Measurements from ENCODE around the gene RFT1.

Gene RFT1

GRCh38 chr3:53147903-53148400, 17.7 kb upstream of the RFT1 start:
- FAIRE-seq = no peak

- no peak for FAIRE-seq
Measured at GRCh38 chr3:53147151-53147902, 17.1 kb upstream of the RFT1 start.

GRCh38 chr3:53146319-53146891, 16.2 kb upstream of the RFT1 start:
- FAIRE-seq = no peak

GRCh38 chr3:53145713-53146080, 15.5 kb upstream of the RFT1 start:
- no peak for FAIRE-seq

GRCh38 chr3:53144862-53145712, 14.9 kb upstream of the RFT1 start:
- no peak for FAIRE-seq

GRCh38 chr3:53144446-53144845, 14.2 kb upstream of the RFT1 start:
- no peak for FAIRE-seq

- no peak for FAIRE-seq
Measured at GRCh38 chr3:53142986-53143385, 12.8 kb upstream of the RFT1 start.

GRCh38 chr3:53140847-53141845, 10.9 kb upstream of the RFT1 start:
- no peak for FAIRE-seq

- FAIRE-seq = no peak
Measured at GRCh38 chr3:53139906-53140846, 9.9 kb upstream of the RFT1 start.

- no peak for FAIRE-seq
Measured at GRCh38 chr3:53137835-53138446, 7.7 kb upstream of the RFT1 start.

- FAIRE-seq = no peak
Measured at GRCh38 chr3:53137221-53137620, 7.0 kb upstream of the RFT1 start.

GRCh38 chr3:53134631-53135232, 4.5 kb upstream of the RFT1 start:
- no peak for FAIRE-seq

GRCh38 chr3:53132347-53132746, 2.1 kb upstream of the RFT1 start:
- FAIRE-seq = no peak

GRCh38 chr3:53131096-53131495, 861 bp upstream of the RFT1 start:
- no peak for FAIRE-seq

GRCh38 chr3:53129344-53129743, 891 bp downstream of the RFT1 start:
- no peak for FAIRE-seq

GRCh38 chr3:53126601-53127000, 3.6 kb downstream of the RFT1 start:
- no peak for FAIRE-seq

GRCh38 chr3:53123953-53124352, 6.3 kb downstream of the RFT1 start:
- no peak for FAIRE-seq

- no peak for FAIRE-seq
Measured at GRCh38 chr3:53123510-53123909, 6.7 kb downstream of the RFT1 start.

GRCh38 chr3:53122933-53123305, 7.3 kb downstream of the RFT1 start:
- no peak for FAIRE-seq

- no peak for FAIRE-seq
Measured at GRCh38 chr3:53122255-53122932, 7.8 kb downstream of the RFT1 start.

All from islet of Langerhans (tissue), 1 donor.